NCI-H2107 treated with DMSO at 0.1 percent for 48 hours (cell line): Measurements from ENCODE around the gene ANTXRL.
"Not testable (repeated sequence)": the region's sequence is repeated elsewhere in the genome, so short reads cannot be mapped to it uniquely, and the experiment has no call there.

Source experiments
- DNase-seq: peaks from one replicate; lab custom pipeline; 2025; ENCODE audit not compliant: unreplicated experiment; lab: John Stamatoyannopoulos, UW

The ANTXRL gene

DNA sequence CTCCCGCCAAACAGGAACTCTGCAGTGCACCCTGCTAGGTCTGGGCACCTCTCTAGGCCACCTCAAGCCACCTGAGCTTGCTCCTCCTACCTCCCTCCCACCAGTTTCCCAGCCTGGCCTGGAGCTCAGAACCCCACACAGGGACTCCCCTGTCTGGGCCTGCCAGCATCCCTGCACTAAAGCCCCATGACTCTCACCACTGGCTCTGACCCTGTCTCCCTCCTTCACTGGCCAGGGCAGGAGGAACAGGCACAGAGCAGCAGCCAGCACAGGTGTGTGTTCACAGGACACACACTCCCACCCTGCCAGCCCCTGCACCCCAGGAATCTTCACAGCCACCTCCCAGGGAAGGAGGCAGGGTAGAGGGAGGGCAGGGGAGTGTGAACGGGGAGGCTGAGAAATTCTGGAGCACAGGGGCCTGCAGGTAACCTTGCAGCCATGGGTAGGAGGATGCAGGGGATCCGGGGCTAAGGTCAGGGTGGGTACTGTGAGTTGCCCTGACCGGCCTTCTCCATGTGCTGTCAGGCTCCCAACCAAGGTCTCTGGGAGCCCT lies 13.9 kb upstream of the ANTXRL start:
- DNase-seq = no peak

DNA sequence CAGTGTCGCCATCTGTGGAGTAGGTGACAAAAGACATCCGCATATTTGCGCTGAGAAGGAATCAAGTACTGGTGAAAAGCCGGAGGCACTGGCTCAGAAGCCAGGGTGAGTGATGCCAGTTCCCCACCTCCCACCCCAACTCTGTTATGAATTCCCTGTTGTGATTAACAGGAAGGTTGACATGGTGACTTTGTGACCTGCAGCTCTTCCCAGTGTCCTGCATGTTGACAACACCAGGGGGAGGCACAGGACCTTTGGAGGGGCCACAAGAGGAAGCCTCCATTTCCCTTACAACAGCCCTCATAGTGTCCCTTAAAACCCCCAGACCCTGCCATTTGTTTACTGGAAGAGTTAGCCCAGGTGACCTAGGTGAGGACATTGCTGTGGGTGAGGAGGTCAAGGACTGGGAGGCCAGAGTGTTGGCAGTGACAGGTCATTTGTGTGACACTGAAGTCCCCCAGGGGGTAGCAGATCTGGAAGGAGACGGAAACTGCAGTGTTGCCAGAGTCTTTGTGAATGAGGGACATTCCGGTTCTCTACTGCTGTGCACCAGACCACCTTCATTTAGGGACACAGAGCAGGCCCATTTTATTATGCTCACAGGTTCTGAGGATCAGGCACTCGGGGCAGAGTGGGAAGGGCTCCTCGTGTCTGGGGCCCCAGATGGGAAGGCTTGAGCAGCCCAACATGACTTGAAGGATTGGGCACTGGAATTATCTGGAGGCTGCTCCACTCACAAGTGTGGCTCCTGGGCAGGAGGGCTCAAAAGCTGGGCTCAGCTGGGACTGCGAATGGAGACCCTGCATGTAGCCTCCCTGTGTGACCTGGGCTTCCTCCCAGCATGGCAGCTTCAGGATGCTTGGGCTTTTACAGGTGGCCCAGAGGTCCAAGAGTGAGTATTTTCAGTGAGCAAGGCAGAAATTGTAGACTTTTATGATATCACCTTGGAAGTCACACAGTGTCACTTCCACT lies 13.0 kb upstream of the ANTXRL start:
- no peak for DNase-seq

DNA sequence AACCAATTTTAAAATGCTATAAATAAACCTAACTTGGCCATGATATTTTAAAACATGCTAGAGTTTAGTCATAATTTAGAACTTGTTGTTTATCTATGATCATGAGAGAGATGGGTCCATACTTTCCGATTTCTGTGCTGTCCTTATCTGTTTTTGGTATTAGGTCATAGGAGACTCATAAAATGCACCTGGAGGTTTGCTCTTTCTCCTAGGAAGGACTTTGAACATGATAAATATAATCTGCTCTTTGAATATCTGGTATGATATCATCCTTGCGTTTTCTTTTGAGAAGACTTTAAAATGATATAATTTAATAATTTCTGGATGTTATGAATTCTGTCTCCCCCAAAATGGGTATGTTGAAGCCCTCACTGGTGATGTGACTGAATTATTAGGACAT lies 9.0 kb upstream of the ANTXRL start:
- DNase-seq = no peak

DNA sequence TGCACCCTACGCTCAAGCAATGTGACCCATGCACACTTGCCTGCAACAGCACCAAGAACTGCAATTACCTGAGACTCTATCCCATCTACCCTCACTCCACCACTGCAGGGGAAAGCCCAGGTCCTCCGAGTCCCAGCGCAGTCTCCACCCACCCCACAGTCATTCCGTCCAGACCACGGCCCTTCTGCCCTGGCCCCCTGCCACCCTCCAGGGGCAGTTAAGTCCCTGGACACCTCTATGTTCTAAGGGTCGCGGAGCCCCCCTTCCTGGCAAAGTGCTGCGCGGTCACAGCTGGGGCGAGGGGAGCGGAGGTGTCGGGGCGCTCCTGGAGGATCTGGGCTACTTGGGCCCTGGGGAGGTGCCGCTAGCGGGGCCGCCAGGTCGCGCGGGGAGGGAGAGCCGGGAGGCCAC lies 4.4 kb upstream of the ANTXRL start:
- DNase-seq = not testable (repeated sequence)

- no peak for DNase-seq
These were observed 3.8 kb upstream of the ANTXRL start for GRCh38 chr10:46282842-46283574.

DNA sequence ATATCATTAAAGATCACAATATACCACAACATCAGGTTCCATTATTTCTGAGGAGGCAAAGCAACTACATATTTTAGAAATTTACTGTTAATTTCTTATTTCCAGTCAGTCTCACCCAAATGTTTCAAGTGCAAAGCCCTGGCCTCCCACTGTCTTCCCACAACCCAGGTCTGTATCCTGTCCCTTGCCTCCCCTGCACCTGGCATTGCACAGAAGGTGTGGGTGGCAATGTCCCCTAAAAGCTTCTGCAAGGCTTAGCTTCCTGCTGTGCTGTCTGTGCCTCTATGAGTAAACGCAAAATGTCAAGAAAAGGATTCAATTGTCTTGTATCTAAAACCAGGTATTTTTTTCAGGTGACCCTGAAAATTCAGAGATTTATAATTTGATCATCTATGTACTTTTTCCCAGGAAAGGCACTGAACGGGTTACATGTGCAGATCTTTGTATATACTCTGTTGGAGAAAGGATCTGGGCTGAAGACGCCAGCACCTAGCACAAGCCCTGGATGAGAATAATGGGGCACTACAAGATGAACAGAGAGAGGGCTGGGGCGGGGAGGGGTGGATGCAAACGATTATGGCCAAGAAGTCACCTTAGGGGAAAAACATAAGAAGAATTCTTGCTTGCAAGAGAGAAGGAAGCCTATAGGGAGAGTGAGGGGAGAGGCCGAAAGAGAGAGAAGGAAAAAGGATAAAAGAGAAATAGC lies 3.1 kb upstream of the ANTXRL start:
- no peak for DNase-seq

DNA sequence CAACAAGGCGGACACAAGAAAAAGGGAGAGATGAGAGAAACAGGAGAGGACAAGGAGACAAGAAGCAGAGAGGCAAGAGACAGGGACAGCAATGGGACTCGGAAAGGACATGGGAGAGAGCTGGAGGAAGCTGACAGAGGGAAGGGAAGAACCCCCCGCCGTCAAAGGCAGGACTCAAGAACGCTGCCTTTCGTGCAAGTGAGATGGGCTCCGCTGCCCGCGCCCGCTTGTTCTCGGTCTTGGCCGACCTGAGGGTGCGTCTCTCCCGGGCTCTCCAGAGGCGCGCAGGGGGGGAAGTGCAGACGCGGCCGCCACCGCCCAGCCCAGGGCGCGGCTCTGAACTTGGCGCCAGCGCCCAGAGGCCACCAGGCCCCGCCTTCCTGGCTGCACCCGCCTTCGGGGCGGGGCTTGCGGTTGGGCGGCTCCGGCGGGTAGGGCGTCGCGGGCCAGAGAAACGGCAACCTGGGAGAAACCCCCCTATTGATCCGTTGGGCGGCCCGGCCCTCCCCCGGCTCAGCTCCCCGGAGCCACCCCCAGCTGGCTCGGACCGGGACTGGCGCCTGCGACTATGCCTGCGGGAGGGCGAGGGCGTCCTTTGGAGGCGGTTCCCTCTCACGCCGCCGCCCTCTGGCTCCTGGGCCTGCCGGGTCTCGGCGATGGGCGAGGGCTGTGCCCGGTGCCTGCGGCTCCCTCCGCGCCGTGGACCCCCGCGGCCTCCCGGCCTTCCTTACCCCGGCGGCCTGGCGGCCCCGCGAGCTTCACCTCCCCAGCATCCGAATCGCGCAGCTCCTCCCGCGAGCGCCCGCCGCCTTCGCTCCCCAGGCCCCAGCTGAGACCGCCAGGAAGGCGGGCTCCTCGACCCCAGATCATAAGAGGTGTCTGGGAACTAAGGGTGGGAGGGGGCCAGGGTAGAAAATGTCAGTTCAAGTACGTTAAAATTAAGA lies 2.2 kb upstream of the ANTXRL start:
- DNase-seq = peak; percentile 3

DNA sequence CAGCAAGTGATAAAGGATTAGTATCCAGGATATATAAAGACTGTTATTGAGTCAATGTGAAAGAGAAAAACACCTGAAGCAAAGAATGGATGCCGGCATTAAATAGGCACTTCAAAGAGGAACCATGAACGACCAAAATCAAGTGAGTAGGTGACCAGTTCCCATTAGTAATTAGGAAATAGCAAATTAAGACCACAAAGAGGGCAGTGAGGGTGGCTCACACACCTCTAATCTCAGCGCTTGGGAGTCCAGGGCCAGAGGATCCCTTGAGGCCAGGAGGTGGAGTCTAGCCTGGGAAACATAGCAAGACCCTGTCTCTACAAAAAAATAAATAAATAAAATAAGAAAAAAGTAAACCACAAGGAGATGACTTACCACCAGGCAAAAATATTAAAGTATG lies 1.5 kb upstream of the ANTXRL start:
- DNase-seq = no peak

- DNase-seq = no peak
These were observed 704 bp upstream of the ANTXRL start for GRCh38 chr10:46285966-46286620.

DNA sequence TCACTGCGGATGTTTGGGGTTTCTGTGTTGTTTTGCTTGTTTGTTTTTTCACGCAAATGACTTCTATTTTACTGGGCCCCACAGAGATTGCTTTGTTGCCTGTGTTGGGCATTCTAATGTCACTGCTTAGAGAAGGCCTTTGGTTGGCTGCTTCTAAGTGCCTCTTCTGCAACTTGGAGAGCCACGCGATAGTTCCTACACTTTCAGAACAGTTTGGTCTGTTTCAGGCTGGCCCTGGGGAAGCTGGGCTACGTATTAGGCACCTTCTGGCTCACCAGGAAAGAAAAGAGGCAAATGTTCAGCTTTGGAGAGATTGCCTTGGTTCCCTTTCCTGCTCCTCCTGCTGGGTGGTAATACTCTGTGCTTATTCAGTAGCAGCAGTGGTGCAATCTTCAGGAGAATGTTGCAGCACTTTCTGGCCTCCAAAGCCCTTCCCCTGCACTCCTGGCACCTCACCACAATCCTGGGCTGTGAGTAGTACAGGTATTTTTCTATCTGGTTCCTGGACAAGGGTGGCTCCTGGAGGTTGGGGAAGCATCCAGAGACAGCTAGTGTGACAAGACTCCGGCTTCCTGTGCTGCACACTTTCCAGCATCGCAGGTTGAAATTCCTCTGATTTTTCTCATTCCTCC lies 1.2 kb downstream of the ANTXRL start:
- no peak for DNase-seq

- no peak for DNase-seq
These were observed 1.9 kb downstream of the ANTXRL start for GRCh38 chr10:46288601-46289206.

DNA sequence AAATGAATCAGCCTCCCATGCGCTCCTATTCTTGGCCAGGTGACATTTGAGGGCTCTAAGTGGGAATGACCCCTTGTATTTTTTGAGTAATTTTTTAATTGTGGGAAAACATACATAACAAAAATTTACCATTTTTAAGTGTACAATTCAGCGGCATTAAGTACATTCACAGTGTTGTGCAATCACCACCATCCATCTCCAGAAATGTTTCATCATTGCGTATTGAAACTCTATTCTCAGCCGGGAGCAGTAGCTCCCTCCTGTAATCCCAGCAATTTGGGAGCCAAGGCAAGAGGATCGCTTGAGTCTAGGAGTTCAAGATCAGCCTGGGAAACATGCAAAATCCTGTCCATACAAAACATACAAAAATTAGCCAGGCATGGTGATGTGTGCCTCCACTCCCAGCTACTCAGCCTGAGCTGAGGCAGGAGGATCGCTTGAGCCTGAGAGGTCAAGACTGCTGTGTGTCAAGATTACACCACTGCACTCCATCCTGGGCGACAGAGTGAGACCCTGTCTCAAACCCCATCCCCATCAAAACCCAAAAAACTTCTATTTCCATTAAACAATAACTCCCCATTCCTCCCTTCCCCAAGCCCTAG lies 2.5 kb downstream of the ANTXRL start:
- no peak for DNase-seq

- no peak for DNase-seq
These were observed 3.5 kb downstream of the ANTXRL start for GRCh38 chr10:46290101-46290886.

DNA sequence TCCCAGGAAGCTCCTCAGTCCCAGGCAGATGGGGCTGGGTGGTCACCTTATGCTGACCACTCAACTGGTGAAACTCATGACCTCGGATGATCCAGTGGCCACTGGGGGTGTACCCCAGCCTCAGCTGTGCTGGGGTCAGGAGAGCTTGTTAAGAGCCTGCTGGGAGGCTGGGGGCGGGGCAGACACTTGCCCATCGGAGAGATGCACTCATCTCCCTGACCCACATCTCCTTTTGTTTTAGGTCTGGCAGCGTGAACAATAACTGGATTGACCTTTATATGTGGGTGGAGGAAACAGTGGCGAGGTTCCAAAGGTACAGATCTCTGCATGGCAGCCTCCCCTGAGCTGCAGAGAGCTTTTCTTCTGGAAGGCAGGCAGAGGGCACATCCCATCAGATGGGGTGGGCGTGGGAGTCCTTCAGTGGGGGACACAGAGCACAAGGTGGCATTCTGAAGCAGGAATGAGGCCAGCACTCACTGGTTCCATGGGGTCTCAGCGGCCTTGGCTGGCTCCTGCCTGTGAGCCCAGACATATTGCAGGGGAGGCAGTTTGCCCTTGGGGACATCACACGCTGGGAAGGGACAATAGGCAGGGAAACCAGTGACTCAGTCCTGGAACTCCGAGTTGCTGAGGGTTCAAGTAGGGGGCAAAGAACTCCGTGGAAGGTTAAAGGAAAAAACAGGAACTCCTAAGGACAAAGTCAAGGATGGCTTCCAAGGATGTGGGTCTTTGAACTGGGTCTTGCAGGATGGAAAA lies 5.2 kb downstream of the ANTXRL start:
- no peak for DNase-seq

DNA sequence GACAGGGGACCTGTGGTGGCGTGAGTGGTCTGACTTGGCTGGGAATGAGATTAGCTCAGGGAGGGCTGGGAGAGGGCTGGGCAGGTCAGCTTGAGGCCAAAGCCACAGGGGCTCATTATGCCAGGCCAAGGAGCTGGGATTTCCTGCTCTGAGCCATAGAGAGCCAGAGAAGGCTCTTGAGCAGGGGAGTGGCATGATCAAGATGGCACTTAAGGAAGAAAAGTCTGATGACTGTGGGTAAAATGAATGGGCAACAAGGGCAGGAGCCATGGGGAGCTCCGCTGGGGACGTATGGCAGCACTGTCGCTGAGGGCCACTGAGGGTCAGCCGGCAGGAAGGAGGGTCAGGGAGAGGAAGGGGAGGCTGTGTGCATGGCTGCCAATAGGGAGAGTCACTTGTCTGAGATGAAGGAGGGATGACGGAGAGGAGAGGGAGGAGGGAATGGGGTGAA lies 5.8 kb downstream of the ANTXRL start:
- no peak for DNase-seq

DNA sequence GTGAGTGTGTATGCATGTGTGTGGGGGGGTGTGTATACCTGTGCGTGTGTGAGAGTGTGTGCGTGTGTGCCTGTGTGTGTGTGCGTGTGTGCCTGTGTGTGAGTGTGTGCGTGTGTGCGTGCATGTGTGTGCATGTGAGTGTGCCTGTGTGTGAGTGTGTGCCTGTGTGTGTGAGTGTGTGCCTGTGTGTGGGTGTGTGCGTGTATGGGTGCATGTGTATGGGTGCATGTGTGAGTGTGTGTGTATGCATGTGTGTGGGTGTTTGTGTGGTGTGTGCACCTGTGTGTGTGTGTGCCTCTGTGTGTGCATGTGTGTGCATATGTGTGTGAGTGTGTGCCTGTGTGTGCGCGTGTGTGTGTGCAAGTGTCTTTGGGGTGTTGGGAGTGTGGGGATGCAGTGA lies 6.4 kb downstream of the ANTXRL start:
- DNase-seq = no peak
